ENCODE results near the gene GATM.
A peak's percentile ranks its signal among the peaks of the same experiment; 100 is the strongest.
"Not testable (repeated sequence)": the region's sequence is repeated elsewhere in the genome, so short reads cannot be mapped to it uniquely, and the experiment has no call there.

The GATM gene

GRCh38 chr15:45349623-45350022, 28.7 kb downstream of the GATM start:
- no peak for DNase-seq (ENCODE audit: low read depth)

DNA sequence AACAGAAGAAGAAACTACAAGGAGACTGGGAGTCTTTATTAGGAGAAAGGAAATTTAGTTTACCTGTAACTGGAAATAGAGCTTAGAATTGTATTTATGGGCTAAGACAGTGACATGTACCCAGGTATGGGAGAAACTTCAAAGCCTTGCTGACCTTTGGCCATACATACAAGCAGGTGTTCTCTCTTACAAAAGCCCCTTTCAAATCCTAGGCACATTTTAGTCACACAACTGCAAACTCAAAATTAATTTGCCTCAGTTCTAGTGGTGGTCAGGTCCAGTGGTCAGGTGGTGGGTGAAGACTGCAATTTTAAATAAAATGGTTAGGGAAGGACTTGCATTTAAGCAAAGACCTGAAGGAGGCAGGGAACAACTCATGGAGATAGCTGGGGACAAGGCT, 30.4 kb downstream of the GATM start:
- DNase-seq (ENCODE audit: low read depth) = no peak

GRCh38 chr15:45347033-45347432, 31.3 kb downstream of the GATM start:
- no peak for DNase-seq (ENCODE audit: low read depth)

DNA sequence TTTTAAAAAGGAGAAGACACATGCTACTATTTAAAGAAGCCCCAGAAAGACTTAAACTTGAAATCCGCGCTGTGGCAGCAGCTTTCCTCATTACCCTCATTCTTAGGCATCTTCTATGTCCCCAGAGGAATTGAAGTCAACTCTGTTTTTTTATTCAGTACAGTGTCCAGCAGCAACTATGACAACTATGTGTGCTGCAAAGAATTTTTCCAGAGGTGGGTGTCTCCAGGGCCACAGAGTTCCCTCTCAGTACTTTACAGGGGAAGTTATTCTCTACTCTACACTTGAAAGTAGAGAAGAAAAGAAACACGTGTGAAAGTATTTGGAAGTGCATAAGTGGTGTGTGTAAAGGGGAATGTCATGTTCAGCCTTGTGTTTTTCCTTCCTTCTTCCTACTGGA, 32.0 kb downstream of the GATM start:
- no peak for DNase-seq (ENCODE audit: low read depth)

DNA sequence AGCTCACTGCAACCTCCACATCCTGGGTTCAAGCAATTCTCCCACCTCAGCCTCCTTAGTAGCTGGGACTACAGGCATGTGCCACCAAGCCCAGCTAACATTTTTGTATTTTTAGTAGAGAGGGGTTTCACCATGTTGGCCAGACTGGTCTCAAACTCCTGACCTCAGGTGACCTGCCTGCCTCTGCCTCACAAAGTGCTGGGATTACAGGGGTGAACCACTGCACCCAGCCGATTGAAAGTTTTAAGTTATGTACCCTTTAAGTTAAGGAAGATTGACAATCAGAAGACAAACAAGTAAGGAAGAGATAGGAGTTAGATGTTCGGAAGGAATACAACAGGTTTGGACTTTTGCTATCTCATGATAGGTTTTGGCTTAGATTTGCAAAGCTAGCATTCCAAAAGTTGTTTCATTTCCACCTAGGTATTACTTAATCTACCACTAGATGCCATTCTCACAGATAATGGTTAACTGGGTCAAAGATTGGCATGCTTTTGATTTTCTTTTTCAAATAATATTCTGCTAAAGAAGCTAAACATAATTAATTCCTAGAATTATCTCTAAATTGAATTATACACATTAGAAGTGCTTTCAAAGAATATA, 35.0 kb downstream of the GATM start:
- DNase-seq (ENCODE audit: low read depth) = no peak

GRCh38 chr15:45341790-45342189, 36.6 kb downstream of the GATM start:
- DNase-seq (ENCODE audit: low read depth) = no peak

DNA sequence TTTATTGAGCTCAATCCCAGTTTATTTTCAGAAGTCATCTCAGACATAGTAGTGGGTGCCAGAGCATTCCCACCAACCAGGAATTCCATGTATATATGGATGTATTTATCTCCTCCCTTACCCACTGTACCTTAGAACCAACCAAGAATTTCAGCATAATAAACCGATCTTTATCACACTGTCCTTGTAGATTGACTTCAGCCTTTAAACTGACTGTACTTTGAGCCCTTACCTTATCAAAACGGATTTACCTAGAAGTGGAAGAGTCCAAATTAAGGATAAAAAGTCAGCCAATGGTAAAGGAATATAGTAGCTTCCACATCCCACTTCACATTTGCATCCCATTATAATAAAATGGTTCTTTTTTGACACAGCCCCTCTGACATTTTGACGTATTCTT, 37.9 kb downstream of the GATM start:
- no peak for DNase-seq (ENCODE audit: low read depth)

DNA sequence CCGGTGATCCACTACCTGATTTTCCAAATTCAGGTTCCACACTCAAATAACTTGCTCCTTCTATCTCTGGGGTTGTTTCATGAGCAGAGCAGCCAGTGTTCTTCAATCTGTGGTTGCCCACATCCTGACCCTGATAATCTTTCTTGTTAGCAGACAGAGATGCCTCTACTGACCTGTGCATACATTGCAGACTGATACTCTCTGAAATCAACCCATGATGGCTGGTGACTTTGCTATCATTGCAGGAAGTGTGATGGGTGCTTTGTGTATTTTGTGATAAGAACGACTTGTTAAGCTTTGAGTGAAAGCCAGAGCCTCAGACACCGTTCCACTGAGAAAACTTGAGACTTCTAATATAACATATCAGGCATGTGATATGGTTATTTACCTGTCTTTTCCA, 39.9 kb downstream of the GATM start:
- DNase-seq (ENCODE audit: low read depth) = no peak

DNA sequence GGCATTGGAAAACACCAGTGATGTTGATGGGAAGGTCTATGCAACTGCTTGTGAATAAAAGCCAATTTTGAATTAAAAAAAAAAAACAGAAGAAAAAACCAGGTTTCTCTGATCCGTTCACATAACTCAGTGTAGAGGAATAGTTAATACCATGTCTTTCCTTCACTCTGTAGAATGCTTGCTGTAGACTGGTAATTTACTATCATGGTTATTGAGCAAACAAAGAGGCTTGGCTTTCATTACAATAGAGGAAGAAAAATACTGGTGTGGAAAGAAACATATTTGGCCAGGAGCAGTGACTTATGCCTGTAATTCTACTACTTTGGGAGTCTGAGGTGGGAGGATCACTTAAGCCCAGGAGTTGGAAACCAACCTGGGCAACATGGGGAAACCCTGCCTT, 41.1 kb downstream of the GATM start:
- DNase-seq (ENCODE audit: low read depth) = no peak

DNA sequence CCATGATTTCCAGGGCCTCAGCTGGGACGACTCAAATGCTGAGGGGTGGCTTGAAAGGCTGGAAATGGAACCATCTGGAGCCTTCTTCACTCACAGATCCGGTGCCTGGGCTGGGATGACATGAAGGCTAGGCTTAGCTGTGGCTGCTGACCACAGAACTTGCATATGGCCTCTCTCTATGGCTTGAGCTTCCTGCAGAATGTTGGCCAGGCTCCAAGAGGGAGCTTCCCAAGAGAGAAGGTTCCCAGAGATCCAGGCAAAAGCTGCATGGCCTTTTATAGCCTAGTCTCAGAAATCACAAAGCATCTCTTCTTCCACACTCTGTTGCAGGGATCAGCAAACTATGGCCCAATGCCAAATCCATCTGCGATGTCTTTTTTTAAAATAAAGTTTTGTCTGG, 44.8 kb downstream of the GATM start:
- peak; percentile 38 for DNase-seq (ENCODE audit: low read depth)

GRCh38 chr15:45332694-45333093, 45.6 kb downstream of the GATM start:
- DNase-seq (ENCODE audit: low read depth) = no peak

GRCh38 chr15:45331972-45332371, 46.4 kb downstream of the GATM start:
- no peak for DNase-seq (ENCODE audit: low read depth)

DNA sequence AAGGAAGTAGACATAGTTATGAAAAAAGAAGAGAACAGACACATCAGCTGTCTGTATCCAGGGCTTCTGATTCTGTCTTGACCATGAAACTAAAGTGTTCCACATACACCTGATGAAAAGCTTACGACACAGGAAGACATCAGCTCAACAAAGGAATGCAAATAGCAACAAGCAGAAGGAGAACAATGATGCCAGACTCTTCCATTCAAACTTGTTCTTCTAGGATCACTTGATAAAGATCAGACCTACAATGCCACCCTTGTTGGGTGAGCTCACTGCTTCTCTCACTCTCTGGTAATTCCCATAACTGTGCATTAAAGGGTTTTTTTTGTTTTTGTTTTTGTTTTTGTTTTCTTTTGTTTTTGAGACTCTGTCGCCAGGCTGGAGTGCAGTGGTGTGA, 49.7 kb downstream of the GATM start:
- DNase-seq (ENCODE audit: low read depth) = no peak

DNA sequence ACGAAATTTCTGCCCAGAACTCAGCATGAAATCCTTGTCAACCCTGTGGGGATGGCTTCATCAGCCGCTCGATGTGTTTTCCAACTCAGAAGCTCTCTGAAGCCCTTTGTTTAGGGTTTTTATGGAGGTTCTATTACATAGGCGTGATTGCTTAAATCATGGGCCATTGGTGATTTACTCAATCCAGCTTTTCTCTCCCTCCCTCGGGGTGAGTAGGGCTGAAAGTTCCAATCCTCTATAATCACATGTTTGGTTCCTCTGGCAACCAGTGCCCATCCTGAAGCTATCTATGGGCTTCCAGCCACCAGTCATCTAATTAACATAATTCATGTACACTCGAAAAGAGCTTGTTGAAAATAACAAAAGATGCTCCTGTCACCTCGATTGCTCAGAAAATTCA, 51.6 kb downstream of the GATM start:
- DNase-seq (ENCODE audit: low read depth) = no peak

GRCh38 chr15:45326280-45326679, 52.1 kb downstream of the GATM start:
- no peak for DNase-seq (ENCODE audit: low read depth)

GRCh38 chr15:45320581-45321205, 57.7 kb downstream of the GATM start:
- DNase-seq (ENCODE audit: low read depth) = no peak

DNA sequence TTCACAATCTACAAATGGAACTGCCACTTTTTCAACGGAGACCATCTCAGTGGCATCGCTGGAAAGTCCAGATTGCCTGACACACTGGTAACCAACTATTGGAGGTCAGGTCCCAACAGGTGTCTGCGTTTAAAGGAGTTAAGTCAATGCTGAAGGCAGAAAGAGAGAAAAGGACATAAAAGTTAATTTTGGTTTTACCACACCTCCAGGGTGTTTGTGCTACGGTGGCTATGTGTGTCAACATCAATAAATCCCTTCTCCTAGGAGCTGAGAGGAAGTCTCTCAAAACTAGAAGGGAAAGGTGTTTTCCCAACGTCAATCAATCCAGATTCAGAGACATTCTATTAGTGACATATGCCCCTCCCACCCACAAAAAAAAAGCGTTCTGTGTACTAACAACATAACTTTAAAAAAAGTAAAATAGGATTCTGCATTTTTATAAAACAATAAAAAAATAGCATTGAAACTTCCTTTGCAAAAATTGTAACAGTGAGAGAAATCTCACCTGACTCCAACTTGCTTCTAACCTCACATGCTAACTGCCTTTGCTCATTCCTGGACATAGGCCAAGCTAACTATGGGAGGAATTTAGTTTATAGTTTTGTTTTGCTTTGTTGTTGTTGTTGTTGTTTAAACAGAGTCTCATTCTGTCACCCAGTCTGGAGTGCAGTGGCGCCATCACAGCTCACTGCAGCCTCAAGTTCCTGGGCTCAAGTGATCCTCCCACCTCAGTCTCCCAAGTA, 58.7 kb downstream of the GATM start:
- DNase-seq (ENCODE audit: low read depth) = no peak

DNA sequence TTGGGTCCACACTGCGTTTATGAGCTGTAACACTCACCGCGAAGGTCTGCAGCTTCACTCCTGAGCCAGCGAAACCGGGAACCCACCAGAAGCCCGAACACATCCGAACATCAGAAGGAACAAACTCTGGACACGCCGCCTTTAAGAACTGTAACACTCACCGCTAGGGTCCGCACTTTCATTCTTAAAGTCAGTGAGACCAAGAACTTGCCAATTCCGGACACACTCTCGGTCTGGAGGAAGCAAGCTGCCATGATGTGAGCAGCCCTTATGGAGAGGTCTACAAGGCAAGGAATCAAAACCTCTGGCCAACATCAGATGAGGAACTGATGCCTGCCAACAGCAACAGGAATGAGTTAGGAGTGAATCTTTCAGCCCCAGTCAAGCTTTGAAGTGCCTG, 63.4 kb downstream of the GATM start:
- peak; percentile 20 for DNase-seq (ENCODE audit: low read depth)

DNA sequence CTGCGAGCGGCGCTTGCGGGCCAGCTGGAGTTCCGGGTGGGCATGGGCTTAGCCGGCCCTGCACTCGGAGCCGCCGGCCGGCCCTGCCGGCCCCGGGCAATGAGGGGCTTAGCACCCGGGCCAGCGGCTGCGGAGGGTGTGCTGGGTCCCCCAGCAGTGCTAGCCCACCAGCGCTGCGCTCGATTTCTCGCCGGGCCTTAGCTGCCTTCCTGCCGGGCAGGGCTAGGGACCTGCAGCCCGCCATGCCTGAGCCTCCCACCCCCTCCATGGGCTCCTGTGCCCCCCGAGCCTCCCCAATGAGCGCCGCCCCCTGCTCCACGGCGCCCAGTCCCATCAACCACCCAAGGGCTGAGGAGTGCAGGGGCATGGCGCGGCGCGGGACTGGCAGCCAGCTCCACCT, 64.2 kb downstream of the GATM start:
- DNase-seq (ENCODE audit: low read depth) = not testable (repeated sequence)
